Colonic mucosa (tissue), 4 donors: ENCODE measurements around the gene UCN2. TPM values are rescaled to one million over a fixed set of nuclear protein-coding genes. Genes with fewer than 3 reads are reported as not detected.

ENCODE experiments used
- DNase-seq: peaks from one replicate; pipeline ENCODE4 v3.0.0-alpha.2; 2020
- H3K27ac ChIP-seq: fragments of 200-600 bp; one replicate; pipeline ENCODE4 v1.8.0; 2021
- H3K27me3 ChIP-seq: fragments of 200-600 bp; one replicate; pipeline ENCODE4 v1.8.0; 2021
- H3K36me3 ChIP-seq: fragments of 200-600 bp; one replicate; pipeline ENCODE4 v1.8.0; 2021
- H3K4me1 ChIP-seq: fragments of 200-600 bp; one replicate; pipeline ENCODE4 v1.8.0; 2021; ENCODE audit warnings: mild to moderate bottlenecking
- H3K4me3 ChIP-seq: fragments of 200-600 bp; one replicate; pipeline ENCODE4 v1.8.0; 2021
- H3K9ac ChIP-seq, 2 donors: one replicate each; pipeline ENCODE4 v1.7.0; 2013; ENCODE audit warnings: control low read depth in 2 of 2, low read depth in 2 of 2, low read length in 2 of 2
- H3K9me3 ChIP-seq: fragments of 200-600 bp; one replicate; pipeline ENCODE4 v1.8.0; 2021
- intact Hi-C: fragments of 100-400 bp; cut with DNase I; formaldehyde crosslinking; loops from one replicate; pipeline ENCODE4 v1.14.1; 2022
- total RNA-seq, 2 donors: library from RNA; stranded (reverse); fragmentation: NEBNext Ultra II Directional in 1 of 2; extraction: Animal tissue kit (Norgen Biotek cat#: 25700) in 1 of 2; gene quantifications; one replicate each; pipeline ENCODE4 v1.2.1, GENCODE V29; 2021
- TF ChIP-seq, protein P1 (sequence below): fragments of 200-600 bp; IDR thresholded peaks from one replicate; pipeline ENCODE4 v1.8.0; 2022; ENCODE audit warnings: antibody characterized with exemption, mild to moderate bottlenecking
- donor health status: healthy.
- donor health status: DM: no; HTN: no; CAD: no.
- donor health status: DM: no; HTN: no; CAD: no.

The UCN2 gene
- total RNA-seq, 2 donors from 2014 or later, result not detected

DNA sequence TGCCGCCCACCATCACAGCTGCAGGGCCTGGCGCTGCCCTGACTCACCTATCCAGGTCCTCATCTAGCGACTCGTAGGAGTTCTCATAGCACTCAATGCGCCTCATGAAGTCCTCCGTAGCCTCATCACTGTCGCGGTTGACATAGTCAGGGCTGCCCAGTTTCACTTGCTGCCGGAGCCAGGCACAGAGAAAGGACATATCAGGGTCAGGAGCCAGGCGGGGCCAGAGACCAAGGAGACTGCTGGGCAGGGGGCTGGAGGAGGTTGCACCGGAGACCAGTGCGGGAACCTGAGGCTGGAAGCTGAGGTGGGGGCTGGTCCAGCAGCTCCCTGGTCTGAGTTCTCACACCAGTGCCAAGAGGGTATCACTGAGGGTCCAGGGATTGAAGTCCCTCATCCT lies 25.1 kb downstream of the UCN2 start:
- Histone ChIP-seq H3K9me3 (no peaks in the 10 kb centered on the region), H3K4me1 (no peaks in the 10 kb centered on the region), H3K27me3 (no peaks in the 10 kb centered on the region), H3K9ac (no peak overlapping the region), H3K4me3 (no peak overlapping the region), H3K36me3 (no peaks in the 10 kb centered on the region), H3K27ac (no peak overlapping the region)
- intact Hi-C loops, result no loop called here
- DNase-seq, result no peak
- TF ChIP-seq, protein P1, sequence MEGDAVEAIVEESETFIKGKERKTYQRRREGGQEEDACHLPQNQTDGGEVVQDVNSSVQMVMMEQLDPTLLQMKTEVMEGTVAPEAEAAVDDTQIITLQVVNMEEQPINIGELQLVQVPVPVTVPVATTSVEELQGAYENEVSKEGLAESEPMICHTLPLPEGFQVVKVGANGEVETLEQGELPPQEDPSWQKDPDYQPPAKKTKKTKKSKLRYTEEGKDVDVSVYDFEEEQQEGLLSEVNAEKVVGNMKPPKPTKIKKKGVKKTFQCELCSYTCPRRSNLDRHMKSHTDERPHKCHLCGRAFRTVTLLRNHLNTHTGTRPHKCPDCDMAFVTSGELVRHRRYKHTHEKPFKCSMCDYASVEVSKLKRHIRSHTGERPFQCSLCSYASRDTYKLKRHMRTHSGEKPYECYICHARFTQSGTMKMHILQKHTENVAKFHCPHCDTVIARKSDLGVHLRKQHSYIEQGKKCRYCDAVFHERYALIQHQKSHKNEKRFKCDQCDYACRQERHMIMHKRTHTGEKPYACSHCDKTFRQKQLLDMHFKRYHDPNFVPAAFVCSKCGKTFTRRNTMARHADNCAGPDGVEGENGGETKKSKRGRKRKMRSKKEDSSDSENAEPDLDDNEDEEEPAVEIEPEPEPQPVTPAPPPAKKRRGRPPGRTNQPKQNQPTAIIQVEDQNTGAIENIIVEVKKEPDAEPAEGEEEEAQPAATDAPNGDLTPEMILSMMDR, result no peak

DNA sequence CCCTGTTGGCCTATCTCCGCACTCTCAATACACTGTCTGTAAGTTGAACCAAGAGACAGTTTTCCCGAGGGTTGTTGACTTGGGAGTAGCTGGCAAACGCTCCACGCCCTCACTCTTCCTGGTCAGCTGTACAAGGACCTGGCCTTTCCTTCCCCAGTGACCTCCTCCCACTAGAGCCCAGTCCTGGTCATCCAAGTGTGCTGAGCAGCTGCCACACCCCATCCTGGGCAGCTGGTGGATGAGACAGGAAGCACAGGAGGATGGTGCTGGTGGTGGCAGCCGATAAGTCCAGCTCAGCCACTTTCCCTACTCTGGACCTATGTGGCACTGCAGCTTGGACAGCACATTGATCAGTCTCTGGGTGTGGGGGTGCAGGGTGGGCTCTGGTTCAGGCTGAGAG lies 26.8 kb downstream of the UCN2 start:
- Histone ChIP-seq H3K9ac (no peak overlapping the region), H3K4me1 (no peaks in the 10 kb centered on the region), H3K36me3 (no peaks in the 10 kb centered on the region), H3K4me3 (no peak overlapping the region), H3K9me3 (no peaks in the 10 kb centered on the region), H3K27me3 (no peaks in the 10 kb centered on the region), H3K27ac (no peak overlapping the region)
- intact Hi-C loops, result no loop called here
- TF ChIP-seq, protein P1, result no peak
- DNase-seq, result no peak

GRCh38 chr3:48536116-48536515 lies 27.5 kb downstream of the UCN2 start:
- no peak overlapping the region for H3K4me3 ChIP-seq
- TF ChIP-seq, protein P1, result no peak
- no peak overlapping the region for H3K9ac ChIP-seq
- H3K36me3 ChIP-seq, result no peaks in the 10 kb centered on the region
- H3K27me3 ChIP-seq, result no peaks in the 10 kb centered on the region
- no peak for DNase-seq
- H3K4me1 ChIP-seq, result no peaks in the 10 kb centered on the region
- no peak overlapping the region for H3K27ac ChIP-seq
- no peaks in the 10 kb centered on the region for H3K9me3 ChIP-seq
- intact Hi-C loops, result no loop called here

GRCh38 chr3:48535578-48535977 lies 28.0 kb downstream of the UCN2 start:
- Histone ChIP-seq H3K4me3 (no peak overlapping the region), H3K9ac (no peak overlapping the region), H3K9me3 (no peaks in the 10 kb centered on the region), H3K27ac (no peak overlapping the region), H3K36me3 (no peaks in the 10 kb centered on the region), H3K4me1 (no peaks in the 10 kb centered on the region), H3K27me3 (no peaks in the 10 kb centered on the region)
- TF ChIP-seq, protein P1, result no peak
- intact Hi-C loops, result no loop called here
- no peak for DNase-seq

DNA sequence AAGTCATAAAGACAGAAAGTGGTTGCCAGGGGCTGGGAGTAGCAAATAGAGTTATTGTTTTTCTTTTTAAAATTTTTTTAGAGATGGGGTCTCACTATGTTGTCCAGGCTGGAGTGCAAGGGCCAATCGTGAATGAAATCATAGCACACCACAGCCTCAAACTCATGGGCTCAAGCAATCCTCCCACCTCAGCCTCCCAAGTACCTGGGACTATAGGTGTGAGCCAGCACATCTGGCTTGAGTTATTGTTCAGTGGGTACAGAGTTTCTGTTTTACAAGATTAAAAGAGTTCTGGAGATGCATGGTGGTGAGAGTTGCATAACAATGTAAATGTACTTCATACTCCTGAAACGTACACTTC lies 30.6 kb downstream of the UCN2 start:
- Histone ChIP-seq H3K4me1 (no peaks in the 10 kb centered on the region), H3K27ac (no peak overlapping the region), H3K9ac (no peak overlapping the region), H3K4me3 (no peak overlapping the region), H3K27me3 (no peaks in the 10 kb centered on the region), H3K36me3 (no peaks in the 10 kb centered on the region), H3K9me3 (no peaks in the 10 kb centered on the region)
- TF ChIP-seq, protein P1, result no peak
- DNase-seq, result no peak
- intact Hi-C loops, result no loop called here
